HT1080 (cell line): ENCODE data around the gene CUEDC2. TPM values are rescaled to one million over a fixed set of nuclear protein-coding genes. Genes with fewer than 3 reads are reported as not detected.
A peak's percentile ranks its signal among the peaks of the same experiment; 100 is the strongest.

ENCODE experiments used
- DNase-seq: peaks from one replicate; pipeline ENCODE4 v3.0.0-alpha.2; 2015; ENCODE audit warnings: low read depth
- total RNA-seq: library from RNA; depleted of rRNA; stranded (reverse); fragments of >200 nt; shearing (Covaris generic); gene quantifications from 2 replicates; pipeline ENCODE4 v1.2.3, GENCODE V29; 2014

The CUEDC2 gene
- total RNA-seq, 1 experiment from 2014 or later, result 38.1 TPM

- peak; percentile 38 for DNase-seq
Observed at GRCh38 chr10:102426803-102427287, 5.5 kb downstream of the CUEDC2 start.

GRCh38 chr10:102425444-102425843, 6.9 kb downstream of the CUEDC2 start:
- no peak for DNase-seq

- no peak for DNase-seq
Observed at GRCh38 chr10:102424916-102425315, 7.5 kb downstream of the CUEDC2 start.

- DNase-seq, result no peak
Observed at GRCh38 chr10:102424145-102424544, 8.2 kb downstream of the CUEDC2 start.

- no peak for DNase-seq
Observed at GRCh38 chr10:102423372-102423968, 8.9 kb downstream of the CUEDC2 start.

GRCh38 chr10:102422545-102423129, 9.7 kb downstream of the CUEDC2 start:
- peak; percentile 53 for DNase-seq

GRCh38 chr10:102421757-102422512, 10.4 kb downstream of the CUEDC2 start:
- no peak for DNase-seq

- no peak for DNase-seq
Observed at GRCh38 chr10:102421507-102421756, 10.9 kb downstream of the CUEDC2 start.

GRCh38 chr10:102420714-102421506, 11.5 kb downstream of the CUEDC2 start, which contains the start of gene FBXL15:
TSS of gene FBXL15 (plus strand) at chr10:102420836. CDS start at chr10:102421130, 294 bp downstream.
- peak; percentile 92 for DNase-seq

GRCh38 chr10:102420181-102420713, 12.1 kb downstream of the CUEDC2 start:
- DNase-seq, result no peak

- no peak for DNase-seq
Observed at GRCh38 chr10:102419269-102420180, 12.8 kb downstream of the CUEDC2 start.

GRCh38 chr10:102418622-102419268, 13.6 kb downstream of the CUEDC2 start, which contains the start of gene PSD:
TSS of gene PSD (minus strand) at chr10:102418785. CDS start at chr10:102417038, 1,747 bp downstream.
- DNase-seq, result no peak

- DNase-seq, result no peak
Observed at GRCh38 chr10:102416695-102417094, 15.7 kb downstream of the CUEDC2 start.

- no peak for DNase-seq
Observed at GRCh38 chr10:102416283-102416682, 16.1 kb downstream of the CUEDC2 start.

- DNase-seq, result no peak
Observed at GRCh38 chr10:102414749-102415148, 17.6 kb downstream of the CUEDC2 start.

GRCh38 chr10:102413806-102414561, 18.4 kb downstream of the CUEDC2 start:
- DNase-seq, result no peak

- DNase-seq, result peak; percentile 51
Observed at GRCh38 chr10:102413053-102413705, 19.2 kb downstream of the CUEDC2 start.

GRCh38 chr10:102412293-102412692, 20.1 kb downstream of the CUEDC2 start:
- DNase-seq, result no peak
